Karpas-422 (cell line): Measurements from ENCODE around the gene GATC. TPM values are rescaled to one million over a fixed set of nuclear protein-coding genes. Genes with fewer than 3 reads are reported as not detected.

ENCODE experiments used
- DNase-seq: peaks from one replicate; pipeline ENCODE4 v3.0.0-alpha.2; 2015
- H2AFZ ChIP-seq: fragments of 200-600 bp; sonication (generic); 2 replicates; pipeline ENCODE4 v1.6.1; 2014; ENCODE audit warnings: antibody characterized with exemption, low read length, mixed read lengths
- H3K27ac ChIP-seq: fragments of 200-600 bp; sonication (generic); 2 replicates; pipeline ENCODE4 v1.5.1; 2014; ENCODE audit warnings: mild to moderate bottlenecking, low read length, moderate library complexity
- H3K27me3 ChIP-seq: fragments of 200-600 bp; sonication (generic); 2 replicates; pipeline ENCODE4 v1.6.1; 2014; ENCODE audit warnings: low read length, mixed read lengths
- H3K36me3 ChIP-seq: fragments of 200-600 bp; sonication (generic); 2 replicates; pipeline ENCODE4 v1.6.1; 2014; ENCODE audit warnings: low read length, mixed read lengths; ENCODE audit not compliant: insufficient read depth
- H3K4me1 ChIP-seq: fragments of 200-600 bp; sonication (generic); 2 replicates; pipeline ENCODE4 v1.6.1; 2014; ENCODE audit warnings: mild to moderate bottlenecking, low read length, mixed read lengths
- H3K4me2 ChIP-seq: fragments of 200-600 bp; sonication (generic); 2 replicates; pipeline ENCODE4 v1.6.1; 2014; ENCODE audit warnings: low read length, low read depth, mild to moderate bottlenecking; ENCODE audit not compliant: poor library complexity, severe bottlenecking
- H3K4me3 ChIP-seq: fragments of 200-600 bp; sonication (generic); 2 replicates; pipeline ENCODE4 v1.5.1; 2014; ENCODE audit warnings: mild to moderate bottlenecking, antibody characterized with exemption, low read length, mixed read lengths
- H3K79me2 ChIP-seq: fragments of 200-600 bp; sonication (generic); 2 replicates; pipeline ENCODE4 v1.6.1; 2014; ENCODE audit warnings: mild to moderate bottlenecking, low read length, mixed read lengths
- H3K9ac ChIP-seq: fragments of 200-600 bp; sonication (generic); 2 replicates; pipeline ENCODE4 v1.6.0; 2014; ENCODE audit warnings: low read length
- H3K9me2 ChIP-seq: fragments of 200-600 bp; sonication (generic), shearing (Covaris generic); replicated peaks from 2 replicates; pipeline ENCODE4 v1.6.0; 2014; ENCODE audit warnings: mild to moderate bottlenecking, low read length, moderate library complexity; ENCODE audit not compliant: insufficient read depth
- H3K9me3 ChIP-seq: fragments of 300-700, 200-600 bp; sonication (generic); 2 replicates; pipeline ENCODE4 v1.6.1; 2014; ENCODE audit warnings: low read length, mixed read lengths
- H4K20me1 ChIP-seq: fragments of 200-600 bp; sonication (generic); 2 replicates; pipeline ENCODE4 v1.6.1; 2014; ENCODE audit warnings: mild to moderate bottlenecking, antibody characterized with exemption, low read length, low read depth; ENCODE audit not compliant: insufficient read depth
- small RNA-seq: library from RNA; depleted of rRNA; stranded (forward); fragments of <200 nt; gene quantifications from one replicate; pipeline ENCODE3, GENCODE V24; 2014
- total RNA-seq: library from RNA; depleted of rRNA; stranded (reverse); fragments of >200 nt; shearing (Covaris generic); gene quantifications from 2 replicates; pipeline ENCODE4 v1.2.3, GENCODE V29; 2014; ENCODE audit warnings: low replicate concordance; rRNA removed

Gene GATC
- total RNA-seq, 1 experiment from 2014 or later: 21.9 TPM

- no peaks in the 10 kb centered on the region for H3K9me2 ChIP-seq
- no peaks in the 10 kb centered on the region for H3K36me3 ChIP-seq
- H4K20me1 ChIP-seq: no peaks in the 10 kb centered on the region
- H3K4me3 ChIP-seq: no peak overlapping the region
- no peaks in the 10 kb centered on the region for H3K27me3 ChIP-seq
- no peak overlapping the region for H3K27ac ChIP-seq
- no peak overlapping the region for H3K4me2 ChIP-seq
- no peak for DNase-seq
- H3K79me2 ChIP-seq: no peaks in the 10 kb centered on the region
- no peak overlapping the region for H3K9ac ChIP-seq
- H2AFZ ChIP-seq: no peak overlapping the region
- H3K9me3 ChIP-seq: no peaks in the 10 kb centered on the region
- no peaks in the 10 kb centered on the region for H3K4me1 ChIP-seq
Measured at GRCh38 chr12:120508537-120508936, 62.3 kb downstream of the GATC start.

Small RNA genes within 50 kb of the gene (small RNA-seq; reads per million reads assigned to genes)
- gene RF00019: not detected

Other genes starting within 250 kb of the GATC start
- 4,777 and 6,150 TPM in 2 replicates for gene RPLP0, start 245.3 kb upstream of the GATC start, total RNA-seq
- 1.9 and 2.5 TPM in 2 replicates for gene PXN, start 180.7 kb upstream of the GATC start, total RNA-seq
- under 0.01 TPM in 2 replicates for gene RNU4-2, start 154.5 kb upstream of the GATC start, total RNA-seq
- gene RNU4-1, start 153.2 kb upstream of the GATC start, total RNA-seq: under 0.01 TPM in 2 replicates
- 0.54 and 0.67 TPM in 2 replicates for gene SIRT4, start 144.1 kb upstream of the GATC start, total RNA-seq
- gene PLA2G1B, start 118.7 kb upstream of the GATC start, total RNA-seq: not detected in 2 replicates
- not detected in 2 replicates for gene MSI1, start 77.3 kb upstream of the GATC start, total RNA-seq
- gene COX6A1, start 8.3 kb upstream of the GATC start, total RNA-seq: 542 and 565 TPM in 2 replicates
- 15.6 and 26.1 TPM in 2 replicates for gene TRIAP1, start 60 bp upstream of the GATC start, total RNA-seq
- gene SRSF9, start 23.3 kb downstream of the GATC start, total RNA-seq: 158 and 213 TPM in 2 replicates
- gene DYNLL1, start 49.7 kb downstream of the GATC start, total RNA-seq: 237 and 308 TPM in 2 replicates
- gene COQ5, start 82.7 kb downstream of the GATC start, total RNA-seq: 26.3 and 31.5 TPM in 2 replicates
- 59.8 and 65.5 TPM in 2 replicates for gene RNF10, start 87.9 kb downstream of the GATC start, total RNA-seq
- 69.1 and 72.9 TPM in 2 replicates for gene POP5, start 135.0 kb downstream of the GATC start, total RNA-seq
- gene CABP1, start 194.2 kb downstream of the GATC start, total RNA-seq: not detected in 2 replicates
- 80.8 and 88.3 TPM in 2 replicates for gene MLEC, start 240.7 kb downstream of the GATC start, total RNA-seq